NB4 (cell line): ENCODE measurements around the gene SFMBT1.
A peak's percentile ranks its signal among the peaks of the same experiment; 100 is the strongest.

ENCODE experiments used
- DNase-seq: peaks from one replicate; pipeline ENCODE4 v3.0.0; 2010; ENCODE audit warnings: low read depth
- H3K4me3 ChIP-seq: one replicate; pipeline ENCODE4 v1.5.1; 2011; ENCODE audit warnings: mild to moderate bottlenecking, low read depth, low read length, moderate library complexity
- MYC ChIP-seq: IDR thresholded peaks from 2 replicates; pipeline ENCODE4 v1.6.1; 2011; ENCODE audit warnings: low read depth, low read length
- POLR2A ChIP-seq: IDR thresholded peaks from 2 replicates; pipeline ENCODE4 v1.6.1; 2011; ENCODE audit warnings: mild to moderate bottlenecking; ENCODE audit not compliant: insufficient read length; ENCODE audit errors: extremely low read depth
- TF ChIP-seq, protein P1 (sequence below): IDR thresholded peaks from 2 replicates; pipeline ENCODE4 v1.6.1; 2011; ENCODE audit warnings: low read depth, low read length
- TF ChIP-seq, protein P2 (sequence below): IDR thresholded peaks from one replicate; pipeline ENCODE4 v1.5.1; 2012; ENCODE audit warnings: low read depth, low read length

Gene SFMBT1

GRCh38 chr3:53005338-53005737, 40.5 kb downstream of the SFMBT1 start:
- no peak for DNase-seq
- no peak overlapping the region for H3K4me3 ChIP-seq
- TF ChIP-seq, protein P1, sequence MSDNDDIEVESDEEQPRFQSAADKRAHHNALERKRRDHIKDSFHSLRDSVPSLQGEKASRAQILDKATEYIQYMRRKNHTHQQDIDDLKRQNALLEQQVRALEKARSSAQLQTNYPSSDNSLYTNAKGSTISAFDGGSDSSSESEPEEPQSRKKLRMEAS = no peak
- no peak for TF ChIP-seq MYC
- TF ChIP-seq, protein P2, sequence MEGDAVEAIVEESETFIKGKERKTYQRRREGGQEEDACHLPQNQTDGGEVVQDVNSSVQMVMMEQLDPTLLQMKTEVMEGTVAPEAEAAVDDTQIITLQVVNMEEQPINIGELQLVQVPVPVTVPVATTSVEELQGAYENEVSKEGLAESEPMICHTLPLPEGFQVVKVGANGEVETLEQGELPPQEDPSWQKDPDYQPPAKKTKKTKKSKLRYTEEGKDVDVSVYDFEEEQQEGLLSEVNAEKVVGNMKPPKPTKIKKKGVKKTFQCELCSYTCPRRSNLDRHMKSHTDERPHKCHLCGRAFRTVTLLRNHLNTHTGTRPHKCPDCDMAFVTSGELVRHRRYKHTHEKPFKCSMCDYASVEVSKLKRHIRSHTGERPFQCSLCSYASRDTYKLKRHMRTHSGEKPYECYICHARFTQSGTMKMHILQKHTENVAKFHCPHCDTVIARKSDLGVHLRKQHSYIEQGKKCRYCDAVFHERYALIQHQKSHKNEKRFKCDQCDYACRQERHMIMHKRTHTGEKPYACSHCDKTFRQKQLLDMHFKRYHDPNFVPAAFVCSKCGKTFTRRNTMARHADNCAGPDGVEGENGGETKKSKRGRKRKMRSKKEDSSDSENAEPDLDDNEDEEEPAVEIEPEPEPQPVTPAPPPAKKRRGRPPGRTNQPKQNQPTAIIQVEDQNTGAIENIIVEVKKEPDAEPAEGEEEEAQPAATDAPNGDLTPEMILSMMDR = no peak
- TF ChIP-seq POLR2A = no peak

DNA sequence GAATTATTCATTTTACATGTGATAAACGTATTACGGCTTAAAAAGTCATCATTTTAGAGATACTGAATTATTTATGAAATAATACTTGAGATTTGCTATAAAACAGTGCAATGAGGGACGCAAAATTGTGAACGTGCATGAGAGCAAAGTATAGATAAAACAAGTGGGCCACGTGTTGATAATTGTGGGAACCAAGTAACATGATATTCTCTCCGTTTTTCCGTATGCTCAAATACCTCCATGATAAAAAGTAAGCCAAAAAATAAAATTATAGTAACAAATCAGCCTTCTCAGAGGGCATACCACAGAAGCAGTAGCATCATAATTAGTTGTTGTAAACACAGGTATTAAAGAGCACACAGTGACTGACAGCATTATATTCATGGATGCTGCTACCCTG, 42.6 kb downstream of the SFMBT1 start:
- no peak for DNase-seq
- no peak for TF ChIP-seq MYC
- TF ChIP-seq, protein P2 = no peak
- no peak for TF ChIP-seq POLR2A
- TF ChIP-seq, protein P1 = no peak
- no peak overlapping the region for H3K4me3 ChIP-seq

DNA sequence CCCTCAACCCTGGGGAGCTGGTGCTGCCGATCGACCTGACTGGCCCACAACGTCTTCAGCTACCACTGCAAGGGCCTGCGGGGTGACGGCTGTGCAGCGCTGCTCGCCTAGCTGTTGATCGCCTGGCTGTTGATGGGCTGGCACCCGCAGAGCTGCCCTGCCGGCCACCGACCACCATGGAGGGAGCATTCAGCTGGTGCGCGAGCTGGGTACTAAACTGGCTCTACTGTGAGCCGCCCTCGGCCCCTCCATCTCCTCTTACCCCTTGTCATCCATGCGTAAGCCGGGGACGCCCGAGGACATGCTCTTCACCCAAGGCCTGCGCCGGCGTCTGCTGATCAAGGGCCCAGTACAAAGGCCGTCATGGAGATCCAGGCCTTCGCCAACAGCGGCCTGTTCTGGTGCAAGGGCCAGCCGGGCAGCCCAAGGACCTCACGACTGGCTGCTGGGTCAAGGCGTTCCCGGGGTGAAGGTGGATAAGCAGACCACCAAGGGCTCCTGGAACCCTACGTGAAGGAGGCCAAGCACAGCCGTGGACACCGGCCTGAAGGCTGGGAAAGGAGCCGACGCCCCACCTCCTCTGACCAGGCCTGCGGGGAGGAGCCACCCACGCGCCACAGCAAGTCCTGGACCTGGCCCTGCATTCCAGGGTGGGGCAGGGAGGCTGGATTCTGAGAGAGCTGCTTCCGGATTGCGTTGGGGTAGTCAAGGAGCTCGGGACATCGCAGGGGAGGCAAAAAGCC, 46.9 kb downstream of the SFMBT1 start:
- H3K4me3 ChIP-seq = no peak overlapping the region
- no peak for TF ChIP-seq MYC
- TF ChIP-seq, protein P1 = no peak
- TF ChIP-seq, protein P2 = no peak
- TF ChIP-seq POLR2A = no peak
- DNase-seq = no peak

GRCh38 chr3:52990637-52991036, 55.2 kb downstream of the SFMBT1 start:
- H3K4me3 ChIP-seq = no peak overlapping the region
- TF ChIP-seq, protein P1 = no peak
- no peak for TF ChIP-seq POLR2A
- no peak for TF ChIP-seq MYC
- TF ChIP-seq, protein P2 = no peak
- DNase-seq = no peak

- DNase-seq = peak; percentile 14
- no peak for TF ChIP-seq POLR2A
- no peak for TF ChIP-seq MYC
- TF ChIP-seq, protein P2 = no peak
- TF ChIP-seq, protein P1 = no peak
Observed at GRCh38 chr3:52986938-52987337, 58.9 kb downstream of the SFMBT1 start.

DNA sequence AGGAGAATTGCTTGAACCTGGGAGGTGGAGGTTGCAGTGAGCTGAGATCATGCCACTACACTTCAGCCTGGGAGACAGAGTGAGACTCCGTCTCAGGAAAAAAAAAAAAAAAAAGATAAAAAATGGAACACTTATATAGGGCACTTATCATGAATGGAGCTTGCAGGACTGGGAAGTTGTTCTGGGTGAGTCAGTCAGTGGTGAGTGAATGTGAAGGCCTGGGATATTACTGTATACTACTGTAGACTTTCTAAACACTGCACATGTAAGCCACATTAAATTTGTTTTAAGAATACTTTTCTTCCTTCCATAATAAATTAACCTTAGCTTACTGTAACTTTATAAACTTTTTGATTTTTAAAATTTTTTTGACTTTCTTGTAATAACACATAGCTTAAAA, 59.8 kb downstream of the SFMBT1 start:
- TF ChIP-seq, protein P1 = no peak
- TF ChIP-seq, protein P2 = no peak
- TF ChIP-seq POLR2A = no peak
- H3K4me3 ChIP-seq = no peak overlapping the region
- DNase-seq = no peak

More at GRCh38 chr3:52986938-52987337, 58.9 kb downstream of the SFMBT1 start:
- H3K4me3 ChIP-seq = no peak overlapping the region
